HG03442 (cell line): ENCODE results near the gene AP1G1.
"Not testable (repeated sequence)": the region's sequence is repeated elsewhere in the genome, so short reads cannot be mapped to it uniquely, and the experiment has no call there.

Source experiments
- ATAC-seq: cut with Tn5 transposase; IDR thresholded peaks from one replicate; pipeline ENCODE4 v1.9.1; 2021; ENCODE audit warnings: mild to moderate bottlenecking, moderate library complexity; ENCODE audit not compliant: unreplicated experiment

The AP1G1 gene

GRCh38 chr16:71808593-71809459 is at the start of gene AP1G1:
Gene AP1G1 (minus strand): TSS chr16:71808834. CDS start chr16:71789479, 19,355 bp downstream.
- ATAC-seq, result peak; percentile 81

- no peak for ATAC-seq
Observed at GRCh38 chr16:71855937-71856662, 47.5 kb upstream of the AP1G1 start.

GRCh38 chr16:71854369-71854948 is 45.8 kb upstream of the AP1G1 start:
- no peak for ATAC-seq

- peak; percentile 59 for ATAC-seq
Observed at GRCh38 chr16:71853413-71853812, 44.8 kb upstream of the AP1G1 start.

- ATAC-seq, result no peak
Observed at GRCh38 chr16:71852561-71852960, 43.9 kb upstream of the AP1G1 start.

- no peak for ATAC-seq
Observed at GRCh38 chr16:71852158-71852557, 43.5 kb upstream of the AP1G1 start.

- ATAC-seq, result no peak
Observed at GRCh38 chr16:71851746-71852145, 43.1 kb upstream of the AP1G1 start.

GRCh38 chr16:71848622-71849021 is 40.0 kb upstream of the AP1G1 start:
- no peak for ATAC-seq

GRCh38 chr16:71847096-71847495 is 38.5 kb upstream of the AP1G1 start:
- no peak for ATAC-seq

- ATAC-seq, result no peak
Observed at GRCh38 chr16:71846431-71846830, 37.8 kb upstream of the AP1G1 start.

GRCh38 chr16:71845639-71846430 is 37.2 kb upstream of the AP1G1 start, which contains the start of gene ATXN1L:
Gene ATXN1L (plus strand): TSS chr16:71845976. CDS start chr16:71849741, 3,765 bp downstream.
- peak; percentile 72 for ATAC-seq

- ATAC-seq, result no peak
Observed at GRCh38 chr16:71843572-71843971, 34.9 kb upstream of the AP1G1 start.

GRCh38 chr16:71840052-71840451 is 31.4 kb upstream of the AP1G1 start:
- no peak for ATAC-seq

- ATAC-seq, result no peak
Observed at GRCh38 chr16:71837150-71837549, 28.5 kb upstream of the AP1G1 start.

GRCh38 chr16:71834291-71834690 is 25.7 kb upstream of the AP1G1 start:
- no peak for ATAC-seq

GRCh38 chr16:71832112-71832511 is 23.5 kb upstream of the AP1G1 start:
- not testable (repeated sequence) for ATAC-seq

- ATAC-seq, result not testable (repeated sequence)
Observed at GRCh38 chr16:71831698-71832097, 23.1 kb upstream of the AP1G1 start.

- ATAC-seq, result no peak
Observed at GRCh38 chr16:71830359-71830758, 21.7 kb upstream of the AP1G1 start.

GRCh38 chr16:71826533-71827017 is 17.9 kb upstream of the AP1G1 start:
- ATAC-seq, result no peak

GRCh38 chr16:71817155-71817500 is 8.5 kb upstream of the AP1G1 start:
- not testable (repeated sequence) for ATAC-seq
